ENCODE results near the gene CATSPERE.

Gene CATSPERE

DNA sequence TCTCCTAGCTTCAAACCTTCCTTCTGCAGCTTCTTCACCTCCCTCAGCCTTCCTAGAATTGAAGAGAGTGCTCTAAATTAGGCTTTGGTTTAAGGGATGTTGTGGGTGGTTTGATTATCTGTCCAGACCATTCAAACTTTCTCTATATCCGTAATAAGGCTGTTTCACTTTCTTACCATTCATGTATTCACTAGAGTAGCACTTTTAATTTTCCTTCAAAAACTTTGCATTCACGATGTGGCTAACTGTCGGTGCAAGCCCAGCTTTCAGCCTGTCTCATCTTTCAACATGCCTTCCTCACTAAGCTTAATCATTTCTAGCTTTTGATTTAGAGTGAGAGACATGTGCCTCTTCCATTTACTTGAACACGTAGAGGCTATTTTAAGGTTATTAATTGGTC is 165.6 kb downstream of the CATSPERE start:
- TF ChIP-seq, protein P1, sequence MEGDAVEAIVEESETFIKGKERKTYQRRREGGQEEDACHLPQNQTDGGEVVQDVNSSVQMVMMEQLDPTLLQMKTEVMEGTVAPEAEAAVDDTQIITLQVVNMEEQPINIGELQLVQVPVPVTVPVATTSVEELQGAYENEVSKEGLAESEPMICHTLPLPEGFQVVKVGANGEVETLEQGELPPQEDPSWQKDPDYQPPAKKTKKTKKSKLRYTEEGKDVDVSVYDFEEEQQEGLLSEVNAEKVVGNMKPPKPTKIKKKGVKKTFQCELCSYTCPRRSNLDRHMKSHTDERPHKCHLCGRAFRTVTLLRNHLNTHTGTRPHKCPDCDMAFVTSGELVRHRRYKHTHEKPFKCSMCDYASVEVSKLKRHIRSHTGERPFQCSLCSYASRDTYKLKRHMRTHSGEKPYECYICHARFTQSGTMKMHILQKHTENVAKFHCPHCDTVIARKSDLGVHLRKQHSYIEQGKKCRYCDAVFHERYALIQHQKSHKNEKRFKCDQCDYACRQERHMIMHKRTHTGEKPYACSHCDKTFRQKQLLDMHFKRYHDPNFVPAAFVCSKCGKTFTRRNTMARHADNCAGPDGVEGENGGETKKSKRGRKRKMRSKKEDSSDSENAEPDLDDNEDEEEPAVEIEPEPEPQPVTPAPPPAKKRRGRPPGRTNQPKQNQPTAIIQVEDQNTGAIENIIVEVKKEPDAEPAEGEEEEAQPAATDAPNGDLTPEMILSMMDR (IDR thresholded peaks at IDR 0.05; ENCODE audit: insufficient read depth, low read depth, low read length, missing control alignments): no peak
- H3K4me3 ChIP-seq (ENCODE audit: low read depth, low read length): no peak overlapping the region
- no peak for DNase-seq (ENCODE audit: low read depth)

DNA sequence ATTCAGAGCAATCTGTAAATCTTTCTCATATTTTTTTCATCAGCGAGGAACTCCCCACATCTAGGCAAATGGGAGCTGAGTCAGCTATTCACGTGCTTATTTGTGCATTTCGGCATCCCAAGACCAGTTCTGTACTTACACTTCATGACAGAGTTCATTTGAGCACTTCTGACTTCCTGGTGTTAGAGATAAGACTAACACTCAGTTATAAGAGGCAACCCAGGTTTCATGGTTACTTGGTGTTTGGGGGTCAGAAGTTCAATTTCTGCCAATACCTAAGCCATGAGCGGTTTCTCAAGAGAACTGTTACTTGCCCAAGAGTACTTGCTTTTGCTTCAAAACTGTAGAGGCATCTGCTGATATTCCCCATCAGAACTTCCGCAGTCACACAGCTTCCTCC is 167.7 kb downstream of the CATSPERE start:
- TF ChIP-seq, protein P1 (IDR thresholded peaks at IDR 0.05; ENCODE audit: insufficient read depth, low read depth, low read length, missing control alignments): no peak
- H3K4me3 ChIP-seq (ENCODE audit: low read depth, low read length): no peak overlapping the region
- DNase-seq (ENCODE audit: low read depth): no peak

DNA sequence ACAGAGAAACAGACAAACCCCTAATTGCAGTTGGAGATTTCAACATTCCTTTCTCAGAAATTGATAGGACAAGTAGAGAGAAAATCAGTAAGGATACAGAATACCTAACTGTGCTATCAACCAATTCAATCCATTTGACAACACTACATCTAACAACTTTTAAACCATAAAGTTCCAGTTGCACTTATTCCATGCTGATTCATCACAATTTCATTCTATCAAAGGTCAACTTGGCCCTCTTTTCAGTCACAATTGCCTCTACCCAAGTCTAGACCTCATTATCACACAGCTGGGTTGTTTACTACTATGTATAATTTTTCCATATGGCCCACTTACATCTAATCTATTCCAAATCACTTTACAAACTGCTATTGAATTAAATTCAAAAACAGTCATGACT is 172.1 kb downstream of the CATSPERE start:
- H3K4me3 ChIP-seq (ENCODE audit: low read depth, low read length): no peak overlapping the region
- DNase-seq (ENCODE audit: low read depth): no peak
- TF ChIP-seq, protein P1 (IDR thresholded peaks at IDR 0.05; ENCODE audit: insufficient read depth, low read depth, low read length, missing control alignments): no peak

DNA sequence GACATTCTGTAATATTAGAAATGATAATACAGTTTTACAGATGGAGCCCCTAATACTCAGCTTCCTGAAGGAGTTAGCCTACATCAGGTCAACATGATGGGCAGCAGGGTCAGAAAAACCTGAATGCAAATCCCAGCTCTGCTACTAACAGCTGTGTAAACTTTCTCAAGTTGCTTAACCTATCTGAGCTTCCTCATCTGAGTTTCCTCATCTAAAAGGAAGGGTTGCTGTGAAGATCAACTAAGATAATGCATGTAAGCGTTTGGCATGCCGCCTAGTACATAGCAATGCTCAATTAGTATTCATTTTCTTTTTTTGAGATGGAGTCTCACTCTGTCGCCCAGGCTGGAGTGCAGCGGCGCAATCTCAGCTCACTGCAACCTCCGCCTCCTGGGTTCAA is 173.5 kb downstream of the CATSPERE start:
- TF ChIP-seq, protein P1 (IDR thresholded peaks at IDR 0.05; ENCODE audit: insufficient read depth, low read depth, low read length, missing control alignments): no peak
- no peak overlapping the region for H3K4me3 ChIP-seq (ENCODE audit: low read depth, low read length)
- DNase-seq (ENCODE audit: low read depth): no peak

DNA sequence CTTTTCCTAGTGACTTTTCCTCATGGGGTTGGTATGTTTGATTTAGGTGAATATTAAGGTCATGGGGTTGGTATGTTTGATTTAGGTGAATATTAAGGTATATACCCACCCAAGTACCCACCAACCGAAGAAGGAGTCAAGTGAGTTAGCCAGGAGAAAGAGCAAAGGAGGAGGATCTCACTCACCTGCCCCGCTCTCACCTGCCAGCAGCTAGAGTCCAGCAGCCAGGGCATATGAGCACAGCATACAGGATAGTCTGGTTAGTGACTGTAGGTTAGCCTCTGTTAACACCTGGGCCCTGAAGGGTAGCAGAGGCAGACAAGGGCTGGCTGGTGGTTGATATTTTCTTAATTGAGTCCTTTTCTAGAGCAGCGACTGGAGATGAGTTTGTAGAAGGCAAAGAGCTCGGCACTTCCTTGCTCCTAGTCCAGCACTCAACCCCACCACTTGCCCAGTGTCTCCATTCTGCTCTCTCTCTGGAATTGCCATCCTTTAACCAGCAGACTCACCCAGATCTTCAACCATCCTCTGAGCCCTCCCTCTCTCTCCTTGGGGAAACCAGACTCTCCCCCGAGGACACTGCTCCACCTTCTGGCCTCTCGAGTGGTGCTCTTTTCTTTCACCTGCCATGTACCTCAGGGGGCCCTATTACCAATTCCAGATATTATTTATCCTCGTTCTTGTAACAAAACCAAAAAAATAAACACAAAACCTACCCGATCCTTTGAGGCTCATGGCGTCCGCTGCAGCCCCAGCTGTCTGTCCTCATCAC is 175.6 kb downstream of the CATSPERE start:
- TF ChIP-seq, protein P1 (IDR thresholded peaks at IDR 0.05; ENCODE audit: insufficient read depth, low read depth, low read length, missing control alignments): no peak
- no peak for DNase-seq (ENCODE audit: low read depth)
- no peak overlapping the region for H3K4me3 ChIP-seq (ENCODE audit: low read depth, low read length)

DNA sequence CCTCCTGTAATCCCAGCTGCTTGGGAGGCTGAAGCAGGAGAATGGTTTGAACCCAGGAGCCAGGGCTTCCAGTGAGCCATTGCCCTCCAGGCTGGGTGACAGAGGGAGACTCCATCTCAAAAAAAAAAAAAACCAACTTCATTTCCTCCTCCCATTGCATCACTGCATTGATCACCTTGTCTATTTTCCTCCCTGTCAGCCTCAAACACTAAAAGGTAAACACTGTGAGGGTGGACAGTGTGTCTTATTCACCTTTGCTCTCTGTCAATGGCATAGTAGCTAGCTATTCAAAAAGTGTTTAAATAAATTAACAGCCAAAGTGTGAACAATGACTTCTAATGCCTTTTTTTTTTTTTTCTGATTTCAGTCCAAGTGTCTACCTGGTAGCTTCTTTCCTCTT is 178.5 kb downstream of the CATSPERE start:
- TF ChIP-seq, protein P1 (IDR thresholded peaks at IDR 0.05; ENCODE audit: insufficient read depth, low read depth, low read length, missing control alignments): no peak
- no peak for DNase-seq (ENCODE audit: low read depth)
- H3K4me3 ChIP-seq (ENCODE audit: low read depth, low read length): no peak overlapping the region

DNA sequence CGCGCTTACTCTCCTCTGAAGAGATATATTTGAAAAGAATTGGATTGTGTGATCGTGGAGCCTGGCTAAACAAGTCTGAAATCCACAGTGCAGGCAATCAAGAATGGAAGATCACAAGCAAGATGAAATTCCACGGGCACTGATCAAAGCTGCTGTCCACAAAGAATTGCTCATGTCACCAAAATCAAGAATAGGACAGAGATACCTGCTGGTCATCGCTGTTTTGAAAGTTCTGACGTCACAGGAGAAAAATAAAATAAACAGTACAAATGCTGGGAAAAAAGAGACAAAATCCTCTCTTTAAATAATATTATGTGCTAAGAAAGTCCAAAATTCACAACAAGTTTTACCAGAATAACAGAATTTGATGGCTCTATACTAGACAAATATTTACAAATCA is 179.8 kb downstream of the CATSPERE start:
- H3K4me3 ChIP-seq (ENCODE audit: low read depth, low read length): no peak overlapping the region
- TF ChIP-seq, protein P1 (IDR thresholded peaks at IDR 0.05; ENCODE audit: insufficient read depth, low read depth, low read length, missing control alignments): no peak
- no peak for DNase-seq (ENCODE audit: low read depth)

All from GM12865 (cell line).